Suppressor macrophage treated with lipopolysaccharide for 4 hours (primary cell): ENCODE measurements around the gene AFF3.
A peak's percentile ranks its signal among the peaks of the same experiment; 100 is the strongest.

Experiments used
- DNase-seq: peaks from one replicate; pipeline ENCODE4 v3.0.0-alpha.2; 2020

The AFF3 gene

DNA sequence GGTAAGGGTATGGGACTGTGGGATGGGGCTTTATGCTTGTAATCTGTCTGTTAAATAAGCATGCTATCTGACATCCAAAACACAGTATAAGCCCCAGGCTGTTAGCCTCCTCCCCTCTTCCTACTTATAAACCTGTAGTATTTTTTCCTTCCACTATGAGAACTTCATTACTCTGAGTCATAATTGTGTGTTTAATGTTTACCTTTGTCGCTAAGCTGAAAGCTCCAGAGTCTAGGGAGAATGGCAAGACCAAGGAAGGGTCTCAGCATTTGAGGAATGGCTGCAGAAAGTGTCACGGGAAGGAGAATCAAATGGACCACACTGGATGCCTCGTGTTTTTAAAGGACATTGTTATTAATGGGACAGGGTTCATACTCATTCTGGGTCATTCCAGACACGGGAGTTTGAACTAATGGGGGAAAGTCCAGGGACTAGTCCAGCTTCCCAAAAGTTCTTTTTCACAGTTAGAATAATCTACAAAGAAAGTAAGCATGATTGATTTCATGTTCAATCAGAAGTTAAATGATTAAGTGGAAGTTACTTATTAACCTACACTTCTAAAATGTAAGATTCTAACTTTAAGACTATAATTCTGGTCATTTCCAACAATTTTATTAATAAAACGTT, 292.2 kb downstream of the AFF3 start:
- no peak for DNase-seq

GRCh38 chr2:99846462-99847107, 295.8 kb downstream of the AFF3 start:
- DNase-seq, result no peak

DNA sequence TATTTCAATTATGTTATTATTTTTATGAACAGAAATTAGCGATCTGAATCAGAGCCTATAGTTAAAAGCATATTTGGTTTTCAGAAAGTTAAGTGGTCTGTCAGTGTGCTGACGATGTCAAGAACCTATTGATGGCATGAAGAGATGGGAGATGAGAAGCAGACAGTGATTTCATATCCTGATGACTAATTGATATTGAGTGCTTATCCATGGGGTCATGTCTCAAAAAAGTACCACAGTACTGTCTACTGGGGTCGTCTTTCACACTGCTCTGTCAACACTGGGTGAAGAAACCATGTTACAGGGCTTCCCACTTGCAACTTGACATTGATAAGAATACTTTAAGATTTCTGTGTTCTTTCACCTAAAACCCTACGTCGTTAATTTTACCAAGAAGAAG, 297.1 kb downstream of the AFF3 start:
- no peak for DNase-seq

GRCh38 chr2:99842451-99842850, 299.9 kb downstream of the AFF3 start:
- no peak for DNase-seq

DNA sequence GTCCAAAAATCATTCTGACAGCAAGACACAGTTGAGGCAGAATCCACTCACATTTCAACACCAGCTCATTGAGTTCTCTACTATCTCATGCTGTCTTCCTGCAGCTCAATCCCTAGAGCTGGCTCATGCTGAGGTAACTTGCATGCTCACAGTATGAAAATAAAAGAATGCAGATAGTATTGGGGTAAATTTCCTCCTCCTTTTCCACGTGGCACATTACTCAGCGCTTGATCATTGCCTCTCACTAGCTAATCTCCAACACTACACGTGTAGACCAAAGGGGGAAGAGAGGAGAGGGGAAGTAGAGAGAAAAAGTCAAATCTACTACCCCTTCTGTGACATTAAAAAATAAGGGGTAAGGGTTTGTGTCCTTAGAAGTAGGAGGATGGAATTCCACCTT, 300.6 kb downstream of the AFF3 start:
- DNase-seq, result peak; percentile 54

DNA sequence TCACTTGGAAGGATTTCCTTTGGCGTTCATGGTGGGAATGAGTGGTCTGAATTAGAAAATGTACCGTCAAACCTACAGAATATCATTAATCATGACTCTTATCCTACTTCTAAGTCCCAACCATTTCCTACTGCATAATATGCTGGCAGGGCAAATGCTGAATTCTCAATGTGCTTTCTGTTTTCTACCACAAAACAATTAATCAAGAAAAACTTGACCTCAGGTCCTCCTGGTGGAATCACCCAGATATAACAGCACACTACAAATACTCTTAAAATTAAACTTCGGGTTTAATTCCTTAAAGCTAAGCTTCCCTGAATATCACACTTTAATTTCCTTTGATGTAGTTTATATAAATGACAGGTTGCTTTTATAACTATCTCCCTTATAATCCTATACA, 301.6 kb downstream of the AFF3 start:
- DNase-seq, result no peak

- no peak for DNase-seq
Observed at GRCh38 chr2:99836690-99837605, 305.4 kb downstream of the AFF3 start.

- no peak for DNase-seq
Observed at GRCh38 chr2:99834426-99834825, 308.0 kb downstream of the AFF3 start.

DNA sequence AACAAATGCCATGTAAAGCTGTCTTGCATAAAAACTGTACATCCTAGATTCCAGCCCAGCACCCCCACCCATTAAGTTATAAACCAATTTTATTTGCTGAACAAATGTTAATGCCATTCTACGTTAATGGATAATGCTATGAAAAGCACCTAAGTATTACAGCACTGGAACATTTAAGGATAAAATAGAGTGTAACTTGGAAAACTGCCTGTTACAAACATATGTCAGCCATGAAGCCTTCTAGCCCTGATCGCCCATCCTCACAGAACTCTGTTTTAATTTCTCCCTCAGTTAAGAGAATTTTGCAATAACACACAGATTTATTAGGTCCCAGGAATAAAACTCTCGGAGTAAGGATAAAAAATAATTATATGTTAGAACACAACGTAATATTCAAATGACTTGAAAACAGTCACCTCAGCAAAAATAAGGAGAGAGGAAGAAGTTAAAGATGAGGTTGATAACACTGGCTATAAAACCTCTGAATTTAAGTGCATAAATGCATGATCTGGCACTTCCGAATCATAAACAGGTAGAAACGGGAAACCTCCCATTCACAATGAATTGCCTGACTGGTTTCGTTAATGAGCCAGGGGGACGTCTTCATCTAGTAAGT, 308.7 kb downstream of the AFF3 start:
- no peak for DNase-seq

- DNase-seq, result no peak
Observed at GRCh38 chr2:99832926-99833325, 309.5 kb downstream of the AFF3 start.

DNA sequence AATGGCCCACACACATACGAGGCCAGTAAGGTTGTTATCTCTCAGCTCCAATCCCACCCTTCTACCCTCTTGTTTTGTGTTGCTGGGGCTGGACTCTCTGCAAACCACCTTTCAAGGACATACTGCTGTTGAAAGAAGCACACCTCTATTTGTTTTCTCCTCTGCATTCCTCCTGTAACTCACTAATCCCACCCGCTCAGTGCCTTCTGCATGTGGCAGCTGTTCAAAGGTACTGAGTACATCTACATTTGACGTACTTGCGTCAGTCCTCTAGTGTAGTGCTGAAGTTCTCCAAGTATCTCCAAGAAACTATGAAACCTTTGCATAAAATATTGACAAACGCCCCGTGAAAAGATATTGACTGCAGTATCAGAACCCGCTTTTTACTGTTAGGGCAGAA, 310.6 kb downstream of the AFF3 start:
- DNase-seq, result no peak

DNA sequence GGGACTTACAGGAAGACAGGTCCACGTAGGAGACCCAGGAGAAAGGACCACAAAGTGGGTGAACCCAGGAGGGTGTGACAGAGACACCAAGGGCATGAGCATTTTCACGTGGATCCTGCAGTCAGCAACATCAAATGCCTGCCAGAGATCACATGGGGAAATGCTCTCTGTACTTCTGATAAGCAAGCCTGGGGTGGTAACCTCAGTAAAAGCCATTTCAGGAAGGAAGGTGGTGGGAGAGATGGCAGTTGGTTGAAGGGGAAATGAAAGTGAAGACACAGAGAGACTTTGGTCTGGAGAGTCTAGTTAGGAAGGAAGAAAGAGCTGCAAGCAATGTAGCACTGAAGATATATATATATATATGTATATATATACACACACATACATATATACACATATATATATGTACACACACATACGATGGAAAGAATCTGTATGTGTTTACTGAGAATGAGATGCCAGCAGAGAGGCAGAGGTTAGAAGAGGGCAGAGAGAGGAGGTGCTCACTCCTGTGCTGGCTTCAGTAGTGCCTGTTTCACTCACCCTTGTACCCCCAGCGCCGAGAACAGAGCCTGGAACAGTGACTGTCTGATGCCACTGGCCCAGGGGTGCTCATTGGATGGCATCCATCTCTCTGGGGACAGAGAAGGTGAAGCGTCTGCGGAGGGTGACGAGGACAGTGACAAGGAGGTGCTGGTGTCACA, 314.9 kb downstream of the AFF3 start:
- DNase-seq, result peak; percentile 67

DNA sequence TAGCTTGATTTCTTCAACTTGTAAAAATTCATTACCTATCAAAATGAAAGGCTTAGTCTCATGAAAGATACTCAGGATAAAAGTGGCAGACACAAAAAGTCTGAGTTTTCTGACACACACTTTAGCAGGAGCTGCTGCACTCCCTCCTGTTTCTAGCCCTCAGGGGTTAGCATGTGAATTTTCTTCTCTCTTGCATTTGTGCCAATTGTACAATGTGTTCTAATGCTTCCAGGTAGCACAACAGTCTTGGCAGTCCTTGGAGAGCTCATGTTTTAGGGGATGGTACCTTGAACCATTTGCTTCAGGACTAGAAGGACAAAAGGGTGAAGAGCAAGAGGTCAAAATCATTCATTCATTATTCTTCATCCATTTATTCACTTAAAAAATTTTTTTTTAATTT, 316.8 kb downstream of the AFF3 start:
- DNase-seq, result no peak

GRCh38 chr2:99824758-99825157, 317.6 kb downstream of the AFF3 start:
- no peak for DNase-seq

- no peak for DNase-seq
Observed at GRCh38 chr2:99822474-99823207, 319.7 kb downstream of the AFF3 start.

DNA sequence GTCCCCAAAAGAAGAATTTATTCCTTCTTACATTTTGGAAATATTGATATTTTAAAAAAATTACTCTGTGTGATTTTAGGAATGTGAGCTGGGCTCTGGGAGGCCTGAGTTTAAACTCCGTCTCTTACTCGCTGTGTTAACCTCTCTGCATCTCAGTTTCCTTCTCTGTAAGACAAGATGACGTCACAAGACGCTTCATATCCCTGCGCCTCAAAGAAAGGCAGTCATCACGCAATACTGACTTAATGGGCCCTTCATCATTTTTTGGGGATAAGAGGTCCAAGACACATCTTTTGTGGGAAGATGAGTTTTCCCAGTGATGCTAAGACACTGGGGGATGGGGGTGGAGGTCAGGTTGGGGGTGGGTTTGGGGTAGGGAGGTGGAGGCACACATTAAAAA, 320.4 kb downstream of the AFF3 start:
- DNase-seq, result no peak

DNA sequence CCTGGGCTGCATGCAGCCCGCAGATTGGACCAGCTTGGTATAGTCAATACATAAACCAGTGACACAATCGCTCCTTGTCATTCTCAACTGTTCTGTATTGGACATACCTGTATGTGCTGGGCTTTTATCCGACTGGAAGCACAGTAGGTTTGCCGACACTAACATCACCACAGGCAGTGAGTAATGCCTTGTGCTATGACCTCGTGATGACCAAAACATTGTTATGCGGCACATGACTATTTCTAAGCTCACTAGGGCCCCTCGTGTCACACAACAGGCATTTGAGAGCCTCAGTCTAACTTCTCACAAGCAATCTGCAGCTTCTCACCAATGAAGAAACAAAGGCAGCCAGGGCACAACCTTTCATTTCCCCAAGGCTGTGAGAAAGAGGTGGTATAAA, 320.8 kb downstream of the AFF3 start:
- DNase-seq, result peak; percentile 43

- no peak for DNase-seq
Observed at GRCh38 chr2:99821039-99821438, 321.4 kb downstream of the AFF3 start.

GRCh38 chr2:99819766-99820165, 322.6 kb downstream of the AFF3 start:
- no peak for DNase-seq

- DNase-seq, result no peak
Observed at GRCh38 chr2:99818842-99819241, 323.5 kb downstream of the AFF3 start.

DNA sequence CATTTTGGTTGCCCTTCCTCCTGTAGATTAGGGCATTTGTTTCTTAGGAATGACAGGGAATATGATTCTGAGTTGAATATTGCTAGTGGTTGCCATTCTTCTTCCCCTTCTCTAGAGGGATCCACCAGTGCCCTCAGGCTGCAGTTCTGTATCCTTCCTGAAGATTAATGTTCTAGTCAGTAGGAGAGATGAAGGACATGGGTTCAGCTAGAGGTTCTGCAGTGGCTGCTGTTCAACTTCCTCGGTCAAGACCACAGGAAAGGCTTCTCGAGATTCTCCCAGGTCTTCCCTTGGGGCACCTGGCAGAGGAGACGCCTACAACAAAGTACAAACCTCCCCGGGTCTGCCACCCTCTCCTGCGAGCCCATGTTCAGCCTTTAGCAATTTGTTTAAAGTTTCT, 325.5 kb downstream of the AFF3 start:
- DNase-seq, result no peak

DNA sequence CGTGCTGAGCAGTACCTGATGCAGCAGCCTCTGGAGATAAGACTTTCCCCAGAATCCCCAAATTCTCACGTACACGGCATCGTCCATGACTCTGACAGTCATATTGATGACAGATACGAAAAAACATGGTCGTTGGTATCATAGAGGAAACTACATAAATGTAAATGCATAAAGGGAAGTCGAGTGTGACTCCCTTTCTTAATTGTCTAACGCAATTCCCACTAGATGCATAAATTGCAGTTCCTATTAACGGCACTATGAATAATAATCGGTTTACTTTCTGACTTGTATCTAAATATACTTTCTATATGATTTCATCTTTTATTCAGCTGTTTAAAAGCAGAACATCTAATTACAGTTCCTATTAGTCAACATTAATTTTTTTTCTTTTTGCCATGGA, 330.0 kb downstream of the AFF3 start:
- DNase-seq, result peak; percentile 66
